Ascending aorta (tissue), 2 donors: ENCODE measurements around the gene PRLR. TPM values are rescaled to one million over a fixed set of nuclear protein-coding genes. Genes with fewer than 3 reads are reported as not detected.

Source experiments
- DNase-seq, 2 donors: peaks; one replicate each; pipeline ENCODE4 v3.0.0-alpha.2; 2019; ENCODE audit warnings: low spot score in 2 of 2
- H3K27ac ChIP-seq, 2 donors: fragments of 200-600 bp; sonication (generic); one replicate each; pipeline ENCODE4 v1.5.1; 2016 to 2017; ENCODE audit warnings: mild to moderate bottlenecking in 1 of 2
- H3K27me3 ChIP-seq: fragments of 200-600 bp; sonication (generic); one replicate; pipeline ENCODE4 v1.5.1; 2017
- H3K36me3 ChIP-seq, 2 donors: fragments of 200-600 bp; sonication (generic); one replicate each; pipeline ENCODE4 v1.5.1; 2016
- H3K4me1 ChIP-seq, 2 donors: fragments of 200-600 bp; sonication (generic); one replicate each; pipeline ENCODE4 v1.5.1; 2016 to 2017; ENCODE audit warnings: mild to moderate bottlenecking in 1 of 2
- H3K4me3 ChIP-seq, 2 donors: fragments of 200-600 bp; sonication (generic); one replicate each; pipeline ENCODE4 v1.5.1; 2016 to 2017; ENCODE audit warnings: mild to moderate bottlenecking in 1 of 2
- H3K9me3 ChIP-seq, 2 donors: fragments of 200-600 bp; sonication (generic); one replicate each; pipeline ENCODE4 v1.5.1; 2016
- intact Hi-C: fragments of 100-400 bp; cut with DNase I; formaldehyde crosslinking; loops from one replicate; pipeline ENCODE4 v1.15.1; 2023
- total RNA-seq: library from RNA; depleted of rRNA; stranded (reverse); fragments of >200 nt; gene quantifications from one replicate; pipeline ENCODE4 v1.1.0, GENCODE V29; 2016
- TF ChIP-seq, protein P1 (sequence below), 3 experiments: fragments of 200-600 bp in 2 of 3; fragments of 450-650 bp in 1 of 3; sonication (generic) in 2 of 3; IDR thresholded peaks; one replicate each; pipeline ENCODE4 v1.5.1; 2016 to 2019; ENCODE audit warnings: antibody characterized with exemption in 3 of 3, mild to moderate bottlenecking in 1 of 3, moderate library complexity in 1 of 3

Gene PRLR
- total RNA-seq, 1 donor from 2014 or later, result 0.43 TPM

DNA sequence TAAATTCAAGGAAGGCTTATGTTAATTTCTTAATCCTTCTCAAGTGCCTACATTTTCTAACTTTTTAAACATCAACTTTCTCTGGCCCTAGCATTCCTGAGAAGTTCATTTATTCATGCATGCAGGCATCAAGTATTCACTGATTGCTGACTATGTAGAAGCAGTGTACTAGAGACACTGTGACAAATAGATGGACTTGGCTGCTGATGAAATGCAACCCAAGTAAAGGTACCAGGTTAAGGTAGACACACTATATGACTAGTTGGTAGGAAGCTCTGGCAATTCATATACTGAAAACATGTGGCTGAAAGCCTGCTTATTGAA, 66.6 kb downstream of the PRLR start:
- H3K27me3 ChIP-seq, result no peaks in the 10 kb centered on the region
- no peaks in the 10 kb centered on the region for H3K36me3 ChIP-seq
- no peaks in the 10 kb centered on the region for H3K4me1 ChIP-seq
- no peak overlapping the region for H3K4me3 ChIP-seq
- intact Hi-C loops, result no loop called here
- TF ChIP-seq, protein P1, sequence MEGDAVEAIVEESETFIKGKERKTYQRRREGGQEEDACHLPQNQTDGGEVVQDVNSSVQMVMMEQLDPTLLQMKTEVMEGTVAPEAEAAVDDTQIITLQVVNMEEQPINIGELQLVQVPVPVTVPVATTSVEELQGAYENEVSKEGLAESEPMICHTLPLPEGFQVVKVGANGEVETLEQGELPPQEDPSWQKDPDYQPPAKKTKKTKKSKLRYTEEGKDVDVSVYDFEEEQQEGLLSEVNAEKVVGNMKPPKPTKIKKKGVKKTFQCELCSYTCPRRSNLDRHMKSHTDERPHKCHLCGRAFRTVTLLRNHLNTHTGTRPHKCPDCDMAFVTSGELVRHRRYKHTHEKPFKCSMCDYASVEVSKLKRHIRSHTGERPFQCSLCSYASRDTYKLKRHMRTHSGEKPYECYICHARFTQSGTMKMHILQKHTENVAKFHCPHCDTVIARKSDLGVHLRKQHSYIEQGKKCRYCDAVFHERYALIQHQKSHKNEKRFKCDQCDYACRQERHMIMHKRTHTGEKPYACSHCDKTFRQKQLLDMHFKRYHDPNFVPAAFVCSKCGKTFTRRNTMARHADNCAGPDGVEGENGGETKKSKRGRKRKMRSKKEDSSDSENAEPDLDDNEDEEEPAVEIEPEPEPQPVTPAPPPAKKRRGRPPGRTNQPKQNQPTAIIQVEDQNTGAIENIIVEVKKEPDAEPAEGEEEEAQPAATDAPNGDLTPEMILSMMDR (IDR thresholded peaks at IDR 0.05), result no peak
- no peak overlapping the region for H3K27ac ChIP-seq
- no peaks in the 10 kb centered on the region for H3K9me3 ChIP-seq
- DNase-seq, result no peak

DNA sequence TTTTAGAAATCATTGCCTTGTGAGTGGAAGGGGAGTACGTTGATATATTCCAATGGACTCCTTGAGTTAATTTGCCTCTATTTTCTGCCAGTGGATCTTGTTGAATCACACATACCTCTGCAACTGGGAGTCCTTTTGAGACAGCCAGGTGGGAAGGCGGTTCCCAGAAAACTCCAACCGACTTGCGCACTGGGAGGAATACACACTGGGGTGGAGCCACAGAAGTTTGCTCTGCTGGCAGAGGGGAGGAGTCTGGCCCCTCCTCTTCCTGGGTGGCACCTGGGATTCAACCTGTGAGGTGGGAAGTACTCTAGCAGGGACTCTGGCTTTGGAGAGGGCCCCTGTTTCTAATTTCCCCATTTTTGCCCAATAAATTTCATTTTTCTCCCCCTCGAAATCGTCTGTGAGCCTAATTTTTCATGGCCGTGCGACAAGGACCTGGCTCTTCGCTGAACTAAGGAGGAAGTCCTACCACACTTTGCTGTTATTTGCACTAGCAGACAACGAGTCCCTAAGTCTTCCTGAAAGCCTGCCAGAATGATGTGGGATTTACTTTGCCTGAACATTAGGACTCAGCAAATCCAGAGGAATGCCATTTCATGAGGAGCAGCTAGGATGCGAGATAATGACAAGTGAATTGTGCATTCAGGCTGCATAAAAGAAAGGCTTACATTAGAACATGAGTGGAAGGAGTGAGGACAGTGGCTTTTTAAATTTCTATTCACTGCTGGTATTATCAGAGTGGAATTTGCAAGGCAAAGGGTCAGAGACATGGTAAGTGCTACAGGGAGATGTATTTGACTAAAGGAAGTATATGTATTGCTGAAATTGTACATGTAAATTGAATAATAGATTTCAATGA, 67.2 kb downstream of the PRLR start:
- TF ChIP-seq, protein P1 (IDR thresholded peaks at IDR 0.05), result no peak
- H3K36me3 ChIP-seq, result no peaks in the 10 kb centered on the region
- DNase-seq, result no peak
- intact Hi-C loops, result no loop called here
- no peaks in the 10 kb centered on the region for H3K9me3 ChIP-seq
- H3K27ac ChIP-seq, result no peak overlapping the region
- H3K27me3 ChIP-seq, result no peaks in the 10 kb centered on the region
- H3K4me3 ChIP-seq, result no peak overlapping the region
- no peaks in the 10 kb centered on the region for H3K4me1 ChIP-seq

DNA sequence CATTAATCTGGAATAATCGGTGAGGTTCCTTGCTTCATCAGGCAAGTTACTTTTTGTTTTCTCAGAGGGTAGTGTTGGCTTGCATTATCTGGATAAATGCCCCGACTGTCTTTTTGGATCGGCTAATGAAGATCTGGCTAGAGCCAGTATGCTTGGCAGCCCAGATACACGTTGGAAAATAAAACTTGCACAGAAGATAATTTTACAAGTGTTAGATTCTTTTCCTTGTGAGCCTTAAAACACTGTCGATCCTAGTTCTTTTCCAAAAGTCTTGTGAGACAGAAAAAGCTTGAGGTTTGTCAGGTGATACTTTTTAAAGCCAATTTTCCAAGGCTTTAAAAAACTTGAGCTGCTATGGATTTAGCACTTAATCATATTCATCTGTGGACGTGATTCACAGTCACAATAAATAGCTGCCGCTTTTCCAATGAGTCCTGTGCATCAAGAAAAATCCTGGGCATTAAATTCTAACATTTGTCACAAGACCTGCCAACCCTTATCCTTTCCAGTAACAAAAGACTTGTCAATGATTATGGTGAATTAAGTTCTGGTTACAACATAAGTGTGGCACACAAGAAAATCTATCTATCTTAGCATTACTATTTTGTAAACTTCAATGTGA, 68.5 kb downstream of the PRLR start:
- Histone ChIP-seq H3K4me1 (no peaks in the 10 kb centered on the region), H3K27ac (no peak overlapping the region), H3K27me3 (no peaks in the 10 kb centered on the region), H3K4me3 (no peak overlapping the region), H3K36me3 (no peaks in the 10 kb centered on the region), H3K9me3 (no peaks in the 10 kb centered on the region)
- TF ChIP-seq, protein P1 (IDR thresholded peaks at IDR 0.05), result no peak
- no peak for DNase-seq
- intact Hi-C loops, result no loop called here

- H3K9me3 ChIP-seq, result no peaks in the 10 kb centered on the region
- no peaks in the 10 kb centered on the region for H3K4me1 ChIP-seq
- no peak overlapping the region for H3K27ac ChIP-seq
- TF ChIP-seq, protein P1 (IDR thresholded peaks at IDR 0.05), result no peak
- H3K27me3 ChIP-seq, result no peaks in the 10 kb centered on the region
- intact Hi-C loops, result no loop called here
- H3K4me3 ChIP-seq, result no peak overlapping the region
- H3K36me3 ChIP-seq, result no peaks in the 10 kb centered on the region
- DNase-seq, result no peak
Observed at GRCh38 chr5:35160486-35161116, 69.7 kb downstream of the PRLR start.

DNA sequence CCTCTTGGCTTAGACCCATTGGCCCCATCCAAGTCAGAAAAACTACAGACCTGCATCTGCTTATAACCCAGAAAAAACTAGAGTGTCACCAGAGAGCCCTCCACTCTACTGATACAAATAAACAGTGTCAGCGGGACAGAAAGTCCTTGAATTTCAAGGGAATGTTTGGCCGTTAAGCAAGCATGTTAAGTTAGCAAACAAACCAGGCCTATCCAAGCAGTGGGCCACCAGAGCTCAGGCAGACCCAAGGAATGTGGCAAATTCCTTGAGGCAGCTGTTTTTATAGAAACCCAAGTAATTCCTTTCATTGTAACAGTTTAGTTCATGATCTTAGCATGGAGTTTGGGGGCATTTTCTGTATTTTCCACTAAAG, 70.9 kb downstream of the PRLR start:
- TF ChIP-seq, protein P1 (IDR thresholded peaks at IDR 0.05), result no peak
- intact Hi-C loops, result no loop called here
- DNase-seq, result no peak

More for the DNA sequence above, 70.9 kb downstream of the PRLR start:
- no peaks in the 10 kb centered on the region for H3K27me3 ChIP-seq
- no peaks in the 10 kb centered on the region for H3K9me3 ChIP-seq
- H3K27ac ChIP-seq, result no peak overlapping the region
- no peaks in the 10 kb centered on the region for H3K36me3 ChIP-seq
- no peaks in the 10 kb centered on the region for H3K4me1 ChIP-seq
- no peak overlapping the region for H3K4me3 ChIP-seq
